ENCODE results near the gene HPS3. TPM values are rescaled to one million over a fixed set of nuclear protein-coding genes. Genes with fewer than 3 reads are reported as not detected.
"Not testable (repeated sequence)": the region's sequence is repeated elsewhere in the genome, so short reads cannot be mapped to it uniquely, and the experiment has no call there.

HPS3 gene, protein sequence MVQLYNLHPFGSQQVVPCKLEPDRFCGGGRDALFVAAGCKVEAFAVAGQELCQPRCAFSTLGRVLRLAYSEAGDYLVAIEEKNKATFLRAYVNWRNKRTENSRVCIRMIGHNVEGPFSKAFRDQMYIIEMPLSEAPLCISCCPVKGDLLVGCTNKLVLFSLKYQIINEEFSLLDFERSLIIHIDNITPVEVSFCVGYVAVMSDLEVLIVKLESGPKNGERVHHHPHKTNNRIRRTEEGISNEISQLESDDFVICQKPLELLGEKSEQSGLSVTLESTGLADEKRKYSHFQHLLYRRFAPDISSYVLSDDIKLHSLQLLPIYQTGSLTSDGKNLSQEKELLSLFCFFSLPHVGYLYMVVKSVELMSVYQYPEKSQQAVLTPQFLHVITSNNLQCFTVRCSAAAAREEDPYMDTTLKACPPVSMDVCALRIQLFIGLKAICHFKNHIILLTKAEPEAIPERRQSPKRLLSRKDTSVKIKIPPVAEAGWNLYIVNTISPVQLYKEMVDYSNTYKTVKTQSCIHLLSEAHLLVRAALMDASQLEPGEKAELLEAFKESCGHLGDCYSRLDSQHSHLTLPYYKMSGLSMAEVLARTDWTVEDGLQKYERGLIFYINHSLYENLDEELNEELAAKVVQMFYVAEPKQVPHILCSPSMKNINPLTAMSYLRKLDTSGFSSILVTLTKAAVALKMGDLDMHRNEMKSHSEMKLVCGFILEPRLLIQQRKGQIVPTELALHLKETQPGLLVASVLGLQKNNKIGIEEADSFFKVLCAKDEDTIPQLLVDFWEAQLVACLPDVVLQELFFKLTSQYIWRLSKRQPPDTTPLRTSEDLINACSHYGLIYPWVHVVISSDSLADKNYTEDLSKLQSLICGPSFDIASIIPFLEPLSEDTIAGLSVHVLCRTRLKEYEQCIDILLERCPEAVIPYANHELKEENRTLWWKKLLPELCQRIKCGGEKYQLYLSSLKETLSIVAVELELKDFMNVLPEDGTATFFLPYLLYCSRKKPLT
- total RNA-seq = 5.8 TPM
- long read RNA-seq, full-length matches to known transcripts = 9 of 13 reads
- long read RNA-seq, partial matches to known transcripts = 2 of 13 reads
- long read RNA-seq, other reads (novel, unspliced or antisense) = 2 of 13 reads

- ATAC-seq = peak; percentile 100
- intact Hi-C loops (cut with micrococcal nuclease) = loop anchor here (10.0 kb wide), 2 partner anchors 175 to 345 kb away; partner anchors contain the start of gene TM4SF4
- DNase-seq = peak; percentile 97
These were observed at the start of gene HPS3 for GRCh38 chr3:149129326-149130205. Gene HPS3, plus strand, starts transcription at chr3:149129638. Its CDS starts 86 bp downstream, at chr3:149129724.

- intact Hi-C loops (cut with micrococcal nuclease) = no loop called here
- ATAC-seq (no peak), DNase-seq (no peak)
These were observed 49.3 kb upstream of the HPS3 start for GRCh38 chr3:149080011-149080698.

DNA sequence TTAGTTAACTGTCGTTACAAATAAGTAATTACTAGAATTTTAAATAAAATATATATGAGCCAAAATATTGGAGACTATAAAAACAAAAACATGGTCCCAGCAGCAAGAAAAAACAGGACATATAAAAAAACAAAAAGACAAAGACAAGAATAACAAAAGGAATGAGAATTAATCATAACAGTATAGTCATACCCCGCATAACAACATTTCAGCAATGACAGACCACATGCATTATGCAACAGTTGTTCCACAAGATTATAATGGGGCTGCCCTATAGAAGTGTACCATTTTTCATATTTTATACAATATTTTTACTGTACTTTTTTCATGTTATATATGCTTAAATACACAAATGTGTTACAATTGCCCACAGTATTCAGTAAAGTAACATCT, 48.7 kb upstream of the HPS3 start:
- ATAC-seq (no peak), DNase-seq (no peak)
- intact Hi-C loops (cut with micrococcal nuclease) = no loop called here

- ATAC-seq = no peak
- DNase-seq = no peak
- intact Hi-C loops (cut with micrococcal nuclease) = no loop called here
These were observed 47.7 kb upstream of the HPS3 start for GRCh38 chr3:149081772-149082171.

GRCh38 chr3:149085828-149086231, 43.6 kb upstream of the HPS3 start:
- DNase-seq = no peak
- intact Hi-C loops (cut with micrococcal nuclease) = no loop called here
- ATAC-seq = peak; percentile 55

DNA sequence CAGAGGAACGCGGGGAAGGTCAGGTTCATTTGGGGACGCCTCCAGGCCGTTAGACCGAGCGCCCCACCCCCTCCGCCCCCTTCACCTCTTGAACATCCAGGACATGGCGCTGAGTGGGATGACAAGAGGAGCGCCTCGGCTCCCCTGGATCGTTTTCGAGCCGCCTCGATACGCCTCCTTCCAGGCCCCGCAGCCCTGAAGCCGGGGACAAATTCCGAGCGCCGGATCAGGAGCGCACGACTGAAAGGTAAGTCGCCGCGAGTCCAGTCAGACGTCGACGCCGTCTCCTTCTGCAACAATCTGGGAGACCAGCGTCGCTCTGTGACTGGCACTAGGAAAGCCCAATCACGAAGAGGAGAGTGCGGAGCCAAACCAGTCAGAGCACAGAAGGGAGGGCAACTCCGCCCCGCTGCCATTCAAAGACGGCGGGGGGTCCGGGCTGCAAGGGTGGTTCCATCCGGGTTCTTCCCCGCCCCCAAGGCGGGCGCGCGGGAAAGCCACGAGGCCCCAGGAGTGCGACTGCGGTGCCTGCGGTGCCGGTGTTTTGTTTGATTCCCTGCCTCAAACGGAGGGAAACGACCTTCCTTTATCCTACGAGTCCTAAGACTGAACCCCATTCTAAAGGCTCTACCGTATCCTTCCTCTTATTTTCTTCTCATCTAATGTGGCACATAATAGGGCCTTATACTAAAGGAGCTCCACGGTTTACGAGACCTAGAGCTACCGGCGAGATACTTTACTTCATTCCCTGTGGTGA, 43.0 kb upstream of the HPS3 start, which contains the start of gene HLTF:
Gene HLTF, minus strand, starts transcription at position 302 of the 757 bp plus-strand sequence. Its CDS starts 197 bp downstream, at position 105.
- peak; percentile 95 for DNase-seq
- ATAC-seq = peak; percentile 100
- intact Hi-C loops (cut with micrococcal nuclease) = no loop called here

DNA sequence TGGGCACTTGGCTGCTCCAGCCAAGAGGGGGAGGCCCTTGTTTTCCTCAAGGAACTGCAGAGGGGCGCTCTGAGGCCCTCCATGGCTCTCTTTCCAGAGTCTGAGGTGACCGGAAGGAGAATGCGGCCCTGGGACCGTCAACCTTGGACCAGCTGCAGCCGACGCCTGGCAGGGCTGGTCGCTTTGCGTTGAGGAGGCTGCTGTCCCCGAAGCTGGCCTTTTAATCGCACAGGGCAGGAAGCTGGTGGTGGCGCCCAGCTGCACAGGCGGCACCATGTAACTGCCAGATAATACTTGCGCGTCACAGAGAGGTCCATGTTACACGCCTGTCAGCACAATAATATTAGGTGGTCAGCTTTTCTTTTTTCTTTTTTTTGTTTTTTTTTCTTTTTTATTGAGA, 42.2 kb upstream of the HPS3 start:
- ATAC-seq (no peak), DNase-seq (no peak)
- intact Hi-C loops (cut with micrococcal nuclease) = no loop called here

DNA sequence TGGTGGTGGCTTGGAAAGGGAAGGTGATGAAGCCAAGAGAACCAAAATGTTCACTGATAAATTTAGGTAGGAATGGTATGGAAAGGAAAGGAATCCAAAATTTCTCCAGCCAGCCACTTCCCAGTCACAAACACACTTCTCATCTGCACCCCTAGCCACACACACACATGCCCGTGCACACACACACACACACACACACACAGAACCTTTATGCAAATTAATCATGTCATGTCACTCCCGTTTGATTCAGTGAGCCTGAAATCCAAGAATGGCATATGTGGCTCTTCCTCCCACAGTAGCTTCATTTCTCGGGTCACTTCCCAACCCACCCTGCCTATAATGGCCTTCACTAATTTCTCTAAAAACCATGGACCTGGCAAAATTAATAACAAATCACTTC, 40.0 kb upstream of the HPS3 start:
- ATAC-seq (no peak), DNase-seq (no peak)
- intact Hi-C loops (cut with micrococcal nuclease) = no loop called here

GRCh38 chr3:149090461-149090860, 39.0 kb upstream of the HPS3 start:
- intact Hi-C loops (cut with micrococcal nuclease) = no loop called here
- ATAC-seq (no peak), DNase-seq (no peak)

GRCh38 chr3:149090907-149091306, 38.5 kb upstream of the HPS3 start:
- ATAC-seq = no peak
- intact Hi-C loops (cut with micrococcal nuclease) = no loop called here
- no peak for DNase-seq

- no peak for DNase-seq
- ATAC-seq = no peak
- intact Hi-C loops (cut with micrococcal nuclease) = no loop called here
These were observed 37.5 kb upstream of the HPS3 start for GRCh38 chr3:149091983-149092382.

DNA sequence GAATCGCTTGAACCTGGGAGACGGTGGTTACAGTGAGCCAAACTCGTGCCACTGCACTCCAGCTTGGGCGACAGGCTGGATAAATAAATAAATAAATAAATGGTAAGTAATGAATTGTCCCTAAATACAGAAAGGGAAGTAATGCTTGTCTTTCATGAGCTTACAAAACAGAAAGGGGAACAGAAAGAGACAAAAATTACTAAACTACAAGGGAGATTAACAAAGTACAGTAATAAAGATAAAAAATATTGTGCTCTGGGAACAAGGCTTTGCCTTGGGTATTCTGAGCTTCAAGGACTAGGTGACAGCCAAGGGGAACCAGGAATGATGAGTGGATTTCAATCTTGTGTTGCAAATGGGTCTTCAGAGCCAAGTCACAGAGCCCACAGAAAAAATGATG, 34.0 kb upstream of the HPS3 start:
- DNase-seq (no peak), ATAC-seq (no peak)
- intact Hi-C loops (cut with micrococcal nuclease) = no loop called here

DNA sequence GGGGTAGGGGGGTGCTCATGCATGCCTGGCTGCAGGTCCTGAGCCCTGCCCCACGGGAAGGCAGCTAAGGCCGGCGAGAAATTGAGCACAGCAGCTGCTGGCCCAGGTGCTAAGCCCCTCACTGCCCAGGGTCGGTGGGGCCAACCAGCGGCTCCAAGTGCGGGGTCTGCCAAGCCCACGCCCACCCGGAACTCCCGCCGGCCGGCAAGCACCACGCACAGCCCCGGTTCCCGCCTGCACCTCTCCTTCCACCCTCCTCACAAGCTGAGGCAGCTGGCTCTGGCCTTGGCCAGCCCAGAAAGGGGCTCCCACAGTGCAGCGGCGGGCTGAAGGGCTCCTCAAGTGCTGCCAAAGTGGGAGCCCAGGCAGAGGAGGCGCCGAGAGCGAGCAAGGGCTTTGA, 31.5 kb upstream of the HPS3 start:
- ATAC-seq; DNase-seq; intact Hi-C loops (cut with micrococcal nuclease): not testable (repeated sequence)

DNA sequence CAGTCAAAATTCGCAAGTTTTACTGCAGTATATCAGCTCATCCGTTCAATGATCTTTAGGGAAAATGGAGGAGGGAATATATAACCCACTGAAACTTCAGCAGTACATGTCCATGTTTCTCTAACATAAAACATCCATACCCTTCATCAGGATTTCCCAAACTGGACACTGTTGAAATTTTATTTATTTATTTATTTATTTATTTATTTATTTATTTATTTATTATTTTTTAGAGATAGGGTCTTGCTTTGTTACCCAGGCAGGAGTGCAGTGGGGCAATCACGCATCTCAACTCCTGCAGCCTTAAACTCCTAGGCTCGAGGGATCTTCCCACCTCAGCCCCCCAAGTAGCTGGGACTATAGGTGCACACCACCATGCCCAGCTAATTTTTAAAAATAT, 28.3 kb upstream of the HPS3 start:
- intact Hi-C loops (cut with micrococcal nuclease) = no loop called here
- no peak for ATAC-seq
- DNase-seq = no peak

GRCh38 chr3:149101641-149102040, 27.8 kb upstream of the HPS3 start:
- DNase-seq = no peak
- no peak for ATAC-seq
- intact Hi-C loops (cut with micrococcal nuclease) = no loop called here

- intact Hi-C loops (cut with micrococcal nuclease) = no loop called here
- DNase-seq = no peak
- ATAC-seq = no peak
These were observed 25.0 kb upstream of the HPS3 start for GRCh38 chr3:149104484-149104883.

DNA sequence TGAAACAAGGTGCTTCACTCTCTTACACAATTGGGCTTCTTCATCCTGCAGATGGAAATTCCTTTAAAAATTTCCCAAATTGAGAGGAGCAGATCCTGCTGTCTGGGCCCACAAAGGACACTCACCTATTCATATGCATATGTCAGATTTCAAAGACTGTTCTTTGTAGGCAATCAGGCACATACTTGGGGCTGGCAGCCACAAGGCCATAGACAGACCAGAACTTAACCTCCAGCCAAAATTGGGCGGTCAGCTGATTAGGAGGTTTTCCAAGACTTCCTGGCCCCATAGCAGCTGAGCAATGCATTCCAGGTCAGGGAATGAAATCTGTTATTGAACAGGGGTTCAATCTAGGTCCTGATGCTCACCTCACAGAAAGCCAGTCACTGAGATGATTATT, 15.0 kb upstream of the HPS3 start:
- no peak for DNase-seq
- intact Hi-C loops (cut with micrococcal nuclease) = no loop called here
- ATAC-seq = peak; percentile 44
